Islet precursor cell (in vitro differentiated cells): ENCODE results near the gene TNIK.

ENCODE experiments used
- DNase-seq: peaks from one replicate; pipeline ENCODE4 v3.0.0-alpha.2; 2018

The TNIK gene

GRCh38 chr3:171058058-171058457 lies 402.1 kb downstream of the TNIK start:
- DNase-seq = no peak

GRCh38 chr3:171057072-171057471 lies 403.1 kb downstream of the TNIK start:
- DNase-seq = no peak

DNA sequence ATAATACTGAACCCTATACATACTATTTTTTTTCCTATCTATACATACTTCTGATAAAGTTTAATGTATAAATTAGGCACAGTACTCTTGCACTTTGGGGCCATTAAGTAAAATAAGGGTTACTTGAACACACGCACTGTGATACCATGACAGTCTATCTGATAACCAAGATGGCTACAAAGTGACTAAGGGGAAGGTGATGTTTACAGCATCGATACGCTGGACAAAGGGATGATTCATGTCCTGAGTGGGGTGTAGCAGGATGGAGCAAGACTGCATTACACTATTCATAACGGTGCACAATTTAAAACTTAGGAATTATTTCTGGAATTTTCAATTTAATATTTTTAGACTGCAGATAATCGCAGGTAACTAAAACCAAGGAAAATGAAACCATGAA lies 403.7 kb downstream of the TNIK start:
- DNase-seq = no peak

DNA sequence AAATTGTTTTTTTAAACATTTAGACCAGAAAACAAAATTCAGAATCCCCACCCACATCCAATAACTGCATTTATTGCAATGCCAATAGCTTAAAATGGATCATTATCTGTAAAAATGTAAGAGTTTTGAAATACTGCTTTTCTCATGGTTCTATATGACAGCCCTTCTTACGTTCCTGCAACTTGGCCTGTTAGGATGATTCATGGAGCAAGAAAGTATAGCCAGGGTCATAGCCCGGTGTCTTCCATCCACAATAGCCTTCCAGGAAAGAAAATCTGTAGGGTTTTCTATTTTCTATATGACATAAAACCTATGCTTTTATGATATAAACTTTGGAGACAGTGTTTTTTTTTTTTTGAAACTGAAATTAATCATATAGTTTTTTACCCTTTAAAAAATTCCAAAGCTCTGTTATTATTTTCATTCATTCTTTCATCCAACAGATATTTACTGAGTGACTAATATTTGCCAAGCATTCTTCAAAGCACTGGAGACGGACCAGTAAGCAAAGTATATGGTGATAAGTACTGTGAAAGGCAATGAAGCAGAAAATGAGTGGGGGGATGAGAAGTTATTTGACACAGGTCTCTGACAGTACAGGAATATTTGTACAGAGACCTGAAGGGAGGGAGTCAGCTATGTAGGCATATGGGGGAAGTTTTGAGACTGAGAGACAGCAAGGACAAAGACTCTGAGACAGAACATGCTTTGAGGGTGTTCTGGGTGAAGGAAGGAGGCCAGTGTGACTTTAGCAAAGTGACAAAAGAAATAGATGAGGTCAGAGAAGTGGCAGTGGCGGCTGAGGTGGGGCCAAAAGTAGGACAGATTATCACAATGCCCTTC lies 404.6 kb downstream of the TNIK start:
- DNase-seq = no peak

DNA sequence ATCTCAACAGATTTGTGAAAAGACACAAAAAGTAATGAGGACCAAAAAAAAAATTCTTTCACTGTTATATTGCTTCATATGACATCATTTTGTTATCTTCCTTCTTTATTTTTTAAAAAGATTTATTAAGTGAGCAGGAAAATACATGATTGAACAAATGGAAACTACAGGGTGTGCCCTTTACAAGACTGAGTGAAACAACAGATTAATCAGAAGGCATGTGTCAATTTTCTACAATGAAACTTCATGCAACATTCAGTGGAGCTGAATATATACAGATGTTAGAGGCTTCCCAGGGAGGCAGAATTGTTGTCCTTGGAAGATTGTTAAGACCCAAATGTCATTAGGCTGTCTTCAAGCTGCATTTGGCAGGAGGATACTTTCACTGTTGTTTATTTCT lies 405.3 kb downstream of the TNIK start:
- DNase-seq = no peak

- DNase-seq = no peak
Measured at GRCh38 chr3:171054231-171054630, 406.0 kb downstream of the TNIK start.

- DNase-seq = peak; percentile 79
Measured at GRCh38 chr3:171049861-171050444, 410.3 kb downstream of the TNIK start.

DNA sequence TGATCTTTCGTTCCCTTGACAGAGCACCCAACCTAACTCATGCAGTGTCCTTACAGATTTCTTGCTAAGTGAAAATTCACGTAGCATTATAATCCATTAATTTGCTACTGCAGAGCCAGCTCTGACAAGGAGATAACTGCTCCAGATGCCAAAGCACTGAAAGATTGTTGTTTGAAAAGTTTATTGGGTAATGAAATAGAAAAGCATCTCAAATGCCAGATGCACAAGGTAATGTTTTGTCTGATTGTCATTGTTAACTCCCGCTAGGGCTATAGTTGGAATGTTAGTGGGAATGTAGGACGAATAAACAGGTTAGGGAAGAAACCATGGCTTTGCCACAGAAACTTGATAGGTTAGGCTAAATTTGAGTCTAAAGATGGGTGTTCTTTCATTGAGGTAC lies 413.4 kb downstream of the TNIK start:
- no peak for DNase-seq

DNA sequence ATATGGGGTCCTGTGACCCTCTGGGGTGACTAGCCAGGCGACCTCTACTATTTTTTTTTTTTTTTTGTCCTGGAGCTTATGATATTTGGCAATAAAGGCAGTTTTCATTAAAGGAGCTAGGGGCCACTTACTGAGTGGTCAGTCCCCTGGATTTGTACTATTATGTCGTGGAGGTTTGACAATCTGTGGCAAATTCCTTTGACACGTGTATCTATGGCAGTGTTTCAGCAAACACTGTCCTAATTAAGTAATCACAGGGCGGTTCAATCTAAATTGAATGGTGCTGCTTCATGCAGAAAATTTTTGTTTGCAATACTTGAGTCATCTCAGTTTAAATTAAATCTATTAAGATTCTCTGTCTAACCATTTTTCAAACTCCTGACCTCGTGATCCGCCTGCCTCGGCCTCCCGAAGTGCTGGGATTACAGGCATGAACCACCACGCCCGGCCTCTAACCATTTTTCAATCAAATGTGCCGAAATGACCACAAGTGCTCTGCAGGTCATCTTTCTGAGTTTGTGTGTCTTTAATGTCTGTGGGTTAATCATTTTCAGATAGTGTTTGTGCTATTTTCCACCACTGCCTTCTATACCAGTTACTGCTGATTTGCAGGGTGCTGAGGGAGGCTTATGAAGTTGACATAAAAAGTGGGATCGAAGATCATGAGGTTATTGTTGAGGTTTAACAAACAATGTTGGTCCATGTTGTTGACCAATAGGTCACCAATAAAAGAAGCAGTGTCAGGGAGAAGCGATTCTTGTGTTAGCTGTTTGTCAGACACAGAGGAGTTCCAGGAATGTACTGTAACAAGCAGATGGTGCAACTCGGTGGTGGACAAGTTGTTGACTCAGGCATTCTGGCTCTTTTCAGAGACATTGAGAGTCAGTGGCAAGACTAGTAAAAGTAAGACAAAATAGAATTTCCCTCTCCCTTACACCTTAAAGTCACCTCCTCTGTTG lies 415.1 kb downstream of the TNIK start:
- peak; percentile 60 for DNase-seq

DNA sequence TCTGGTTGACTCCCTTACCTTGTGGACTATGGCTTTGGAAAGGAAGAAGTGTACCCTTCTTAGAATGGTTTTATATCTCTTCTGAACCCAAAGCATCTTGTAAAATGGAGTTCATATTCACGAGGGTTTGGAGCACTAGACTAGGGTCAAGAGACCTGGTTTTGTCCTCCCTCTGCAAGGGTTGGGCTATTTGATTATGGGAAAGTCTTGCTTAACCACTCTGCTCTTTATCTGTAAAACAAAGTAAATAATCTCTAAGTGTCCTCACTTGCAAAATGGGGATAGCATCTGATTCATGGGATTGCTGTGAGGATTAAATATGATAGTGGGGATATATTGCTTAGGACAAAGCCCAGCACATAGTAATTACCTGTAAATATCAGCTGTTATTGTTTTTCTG lies 415.8 kb downstream of the TNIK start:
- no peak for DNase-seq

DNA sequence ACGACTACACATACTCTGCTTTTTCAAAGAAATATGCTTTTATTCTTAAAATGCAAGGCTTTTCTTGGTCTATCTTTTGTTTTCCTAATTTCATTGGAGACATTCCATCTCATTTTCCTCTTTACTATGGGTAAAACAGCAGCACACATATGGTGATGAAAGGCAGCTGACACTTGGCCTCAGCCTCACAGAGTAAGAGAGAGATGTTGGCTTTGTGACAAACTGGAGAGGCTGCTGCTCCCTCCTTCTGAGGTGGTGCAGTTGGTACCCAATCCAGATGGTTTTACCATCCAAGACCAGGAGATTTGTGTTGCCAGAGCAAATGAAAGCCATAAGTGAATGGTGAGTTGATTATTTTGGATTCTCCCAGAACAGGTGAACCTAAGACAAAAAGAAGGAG lies 420.5 kb downstream of the TNIK start:
- no peak for DNase-seq

DNA sequence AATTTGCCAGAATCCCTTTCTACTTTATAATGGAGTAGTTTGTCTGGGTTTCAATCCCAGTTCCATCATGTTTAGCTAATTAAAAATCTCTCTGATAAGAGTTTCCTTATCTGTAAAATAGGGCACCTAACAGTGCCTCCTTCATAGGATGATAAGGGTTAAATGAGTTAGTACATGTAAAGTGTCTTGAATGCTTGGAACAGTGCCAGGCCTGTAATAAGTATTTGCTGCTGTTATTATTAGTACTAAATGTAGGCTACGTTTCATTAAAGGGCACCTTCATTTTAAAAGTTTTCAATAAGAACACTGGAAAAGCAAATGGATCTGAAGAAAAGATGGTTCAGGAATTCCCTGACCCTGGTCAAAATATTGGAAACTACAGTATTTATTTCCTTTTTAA lies 421.9 kb downstream of the TNIK start:
- no peak for DNase-seq

- DNase-seq = peak; percentile 71
Measured at GRCh38 chr3:171028779-171029232, 431.4 kb downstream of the TNIK start.

DNA sequence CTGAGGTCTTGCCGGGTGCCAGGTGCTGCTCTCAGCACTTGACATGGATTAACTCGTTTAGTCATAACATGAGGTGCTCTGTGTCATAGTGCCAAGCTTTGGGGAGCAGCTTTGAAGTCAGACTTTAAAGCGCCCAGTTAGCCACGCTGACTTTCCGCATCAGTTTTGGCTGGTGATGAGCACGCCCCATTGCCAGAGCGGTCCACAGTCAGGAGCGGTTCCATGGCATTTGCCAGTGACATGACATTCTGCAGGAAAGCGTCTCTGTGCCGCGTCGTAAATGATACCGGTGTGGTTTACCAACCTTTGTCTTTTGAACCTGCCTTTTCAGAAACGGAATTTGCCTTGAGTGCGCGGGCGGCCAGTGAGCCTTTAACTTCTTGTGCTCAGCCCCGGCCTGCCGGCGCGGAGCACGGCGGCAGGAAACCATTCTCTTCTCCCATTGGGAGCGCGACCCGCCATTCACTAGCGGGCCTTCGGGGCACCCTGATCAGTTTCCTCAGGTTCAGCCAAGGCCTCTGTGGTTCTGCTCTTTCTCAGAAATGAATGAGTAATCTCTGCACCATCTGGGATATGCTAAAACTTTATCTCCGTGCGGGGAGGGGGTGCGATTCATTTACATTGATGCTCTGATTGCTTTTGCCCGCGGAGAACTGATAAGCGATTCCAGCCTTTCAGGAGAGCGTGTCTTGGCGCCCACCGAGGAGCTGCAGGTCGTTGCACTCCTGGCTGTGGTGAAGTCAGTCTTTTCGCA lies 432.0 kb downstream of the TNIK start:
- peak; percentile 90 for DNase-seq

DNA sequence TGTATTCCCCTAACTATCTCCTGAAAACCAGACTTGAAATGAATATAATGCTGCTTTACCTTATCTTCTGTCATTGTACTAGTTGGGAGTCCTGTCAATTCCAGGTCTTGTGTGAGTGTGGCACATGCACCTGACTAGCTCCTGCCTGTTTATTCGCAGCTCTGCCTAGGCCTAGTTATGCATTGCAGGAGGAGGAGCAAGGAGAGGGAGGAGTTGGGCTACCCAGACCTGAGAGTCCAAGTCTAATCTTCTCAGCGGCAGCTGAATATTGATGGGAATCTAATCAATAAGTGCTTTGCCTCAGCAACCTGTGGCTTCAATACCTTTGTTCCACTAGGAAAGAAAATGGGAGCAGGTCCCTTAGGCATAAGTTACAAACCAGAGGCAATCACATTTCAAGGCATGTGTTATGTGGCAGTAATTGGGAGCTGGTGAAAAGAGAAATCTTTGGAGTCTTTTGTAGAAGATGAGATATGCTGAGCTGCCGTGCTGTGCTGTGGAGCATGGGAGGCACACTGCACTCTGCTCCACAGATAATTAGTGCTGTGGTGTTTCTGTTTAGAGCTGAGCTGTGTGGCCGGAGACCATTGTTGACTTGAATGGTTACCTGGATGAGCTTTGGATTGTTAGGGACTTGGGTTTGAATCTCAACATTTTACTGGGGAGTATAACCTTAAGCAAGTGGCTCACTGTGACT lies 433.5 kb downstream of the TNIK start, which contains the start of gene SLC2A2:
Gene SLC2A2, minus strand, starts transcription at position 124 of the 697 bp plus-strand sequence. Its CDS starts 50 bp downstream, at position 74.
- no peak for DNase-seq

DNA sequence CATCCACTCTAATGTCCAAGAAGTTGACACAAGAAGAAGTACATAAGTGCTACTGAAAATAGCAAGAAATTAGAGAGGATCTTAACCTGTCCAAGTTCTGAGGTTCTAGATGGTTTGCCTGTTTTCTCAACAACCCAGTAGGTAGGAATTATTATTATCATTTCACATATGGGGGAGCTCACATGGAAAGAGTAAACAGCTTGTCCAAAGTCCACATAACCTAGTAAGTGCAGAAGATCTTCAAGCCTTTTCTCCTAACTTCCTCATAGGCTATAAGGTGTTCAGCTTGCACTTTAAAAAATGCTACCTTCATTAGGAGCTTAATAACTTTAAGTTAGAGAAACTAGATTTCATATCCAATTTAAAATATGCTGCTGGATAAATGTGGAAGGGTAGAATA lies 436.6 kb downstream of the TNIK start:
- DNase-seq = no peak

GRCh38 chr3:171021377-171021776 lies 438.8 kb downstream of the TNIK start:
- DNase-seq = no peak

DNA sequence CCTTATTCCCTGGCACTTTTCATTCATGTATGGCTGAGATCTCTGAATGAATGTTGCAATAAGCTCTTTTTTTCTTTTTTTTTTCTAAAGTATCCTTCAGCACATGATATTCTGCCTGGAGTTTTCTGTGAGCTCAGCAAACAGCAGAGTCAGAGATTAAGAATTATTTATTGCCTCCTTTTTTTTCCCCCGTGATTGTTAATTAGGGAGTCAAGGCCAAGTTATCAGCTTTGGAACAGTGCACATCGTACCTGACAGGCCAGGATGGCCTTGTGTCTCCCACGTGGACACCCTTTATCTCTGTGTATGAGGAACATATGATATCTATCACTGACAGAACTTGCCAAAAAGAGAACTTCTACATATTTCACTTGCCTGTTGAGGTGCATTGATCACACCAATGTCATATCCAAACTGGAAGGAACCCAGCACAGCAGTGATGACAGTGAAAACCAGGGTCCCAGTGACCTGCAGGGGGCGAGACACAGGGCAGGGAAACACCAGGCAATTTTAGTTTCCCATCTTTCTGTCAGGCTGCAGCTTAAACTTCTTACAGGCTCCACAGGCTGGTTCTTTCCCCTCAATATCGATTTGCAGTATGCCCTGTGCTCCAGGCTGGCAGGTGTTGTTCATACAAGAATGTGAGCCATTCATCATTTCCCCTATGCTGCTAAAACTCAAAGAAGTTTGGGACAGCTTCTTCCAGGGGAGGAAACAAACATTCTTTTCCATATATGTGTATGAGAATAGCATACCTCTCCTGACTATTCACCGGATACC lies 441.9 kb downstream of the TNIK start:
- no peak for DNase-seq

DNA sequence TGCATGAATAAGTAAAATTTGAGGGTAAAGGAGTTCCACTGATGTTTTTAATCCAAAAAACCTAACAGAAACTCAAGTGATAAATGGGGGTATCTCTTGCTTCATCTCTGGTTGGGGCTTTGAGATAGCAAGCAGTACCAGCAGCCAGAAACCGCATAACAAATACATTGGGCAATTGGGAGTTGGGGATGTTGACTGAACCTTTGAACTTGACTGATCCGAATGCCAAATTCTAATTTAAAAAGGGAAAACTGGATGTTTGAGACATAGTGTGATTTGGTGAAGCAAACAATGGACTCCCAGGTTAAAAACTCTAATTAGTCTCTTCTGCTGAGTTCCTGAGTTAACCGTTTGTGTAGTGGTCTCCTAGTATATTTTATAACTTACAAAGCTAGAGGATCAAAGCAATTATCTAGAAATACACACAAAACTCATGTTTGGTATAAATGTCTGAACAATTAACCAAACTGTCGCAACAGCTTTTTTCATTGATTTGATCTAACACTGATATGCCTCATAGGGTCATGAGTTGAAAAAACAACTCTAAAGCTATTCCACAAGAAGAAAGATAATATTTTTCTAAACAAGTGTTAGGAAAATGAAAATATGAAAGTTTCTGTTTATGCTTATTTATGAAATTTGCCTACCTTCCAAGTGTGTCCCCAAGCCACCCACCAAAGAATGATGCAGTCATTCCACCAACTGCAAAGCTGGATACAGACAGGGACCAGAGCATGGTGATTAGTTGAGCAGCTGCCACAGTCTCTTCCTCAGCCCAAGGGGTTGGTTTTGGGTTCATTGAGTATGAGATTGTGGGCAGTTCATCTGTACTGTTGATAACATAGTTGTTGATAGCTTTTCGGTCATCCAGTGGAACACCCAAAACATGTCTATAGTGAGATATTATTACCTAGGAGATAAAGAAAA lies 446.1 kb downstream of the TNIK start:
- no peak for DNase-seq

- no peak for DNase-seq
Measured at GRCh38 chr3:171011873-171012336, 448.3 kb downstream of the TNIK start.
